ENCODE results near the gene PDSS2.

Gene PDSS2

DNA sequence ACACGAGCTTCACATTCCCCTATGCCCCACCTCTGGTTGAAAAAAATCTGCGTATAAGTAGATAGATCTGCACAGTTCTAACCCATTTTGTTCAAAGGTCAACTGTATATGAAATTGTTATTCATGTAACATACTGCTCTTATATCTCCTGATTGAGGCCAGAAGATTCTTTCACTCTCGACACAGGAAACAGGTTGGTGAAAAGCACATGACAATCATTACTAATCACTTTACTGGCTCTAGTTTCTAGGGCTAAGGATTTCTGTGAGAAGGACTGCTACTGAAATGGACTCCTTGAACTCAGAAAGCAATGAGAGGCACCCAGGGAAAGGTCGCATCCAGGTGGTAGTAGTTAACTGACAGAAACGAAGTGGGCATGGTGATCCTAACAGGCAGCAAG is 21.7 kb downstream of the PDSS2 start:
- Histone ChIP-seq H3K9me3 (ENCODE audit: low read length) (no peaks in the 10 kb centered on the region), H3K4me1 (ENCODE audit: insufficient read depth, low read length, severe bottlenecking) (no peaks in the 10 kb centered on the region), H3K4me3 (ENCODE audit: low read depth, low read length, poor library complexity, severe bottlenecking) (no peak overlapping the region), H3K9ac (ENCODE audit: low read length) (no peak overlapping the region), H3F3A (ENCODE audit: insufficient read depth, low read length) (no peaks in the 10 kb centered on the region), H3K79me2 (ENCODE audit: insufficient read depth, low read length) (0 out of 2 replicates have a peak, but pooled peaks cover 18% of the 10 kb centered on the region), H3K9me2 (ENCODE audit: low read depth, low read length) (no peaks in the 10 kb centered on the region), H3K36me3 (ENCODE audit: insufficient read depth, low read length) (no peaks in the 10 kb centered on the region), H3K27ac (ENCODE audit: low read depth, low read length, poor library complexity, severe bottlenecking) (no peak overlapping the region), H3K27me3 (ENCODE audit: insufficient read depth, low read length) (no peaks in the 10 kb centered on the region), H2AFZ (ENCODE audit: low read length) (no peak overlapping the region), H3K4me2 (ENCODE audit: low read length) (no peak overlapping the region), H4K20me1 (ENCODE audit: insufficient read depth, low read length) (no peaks in the 10 kb centered on the region)
- TF ChIP-seq, protein P1, sequence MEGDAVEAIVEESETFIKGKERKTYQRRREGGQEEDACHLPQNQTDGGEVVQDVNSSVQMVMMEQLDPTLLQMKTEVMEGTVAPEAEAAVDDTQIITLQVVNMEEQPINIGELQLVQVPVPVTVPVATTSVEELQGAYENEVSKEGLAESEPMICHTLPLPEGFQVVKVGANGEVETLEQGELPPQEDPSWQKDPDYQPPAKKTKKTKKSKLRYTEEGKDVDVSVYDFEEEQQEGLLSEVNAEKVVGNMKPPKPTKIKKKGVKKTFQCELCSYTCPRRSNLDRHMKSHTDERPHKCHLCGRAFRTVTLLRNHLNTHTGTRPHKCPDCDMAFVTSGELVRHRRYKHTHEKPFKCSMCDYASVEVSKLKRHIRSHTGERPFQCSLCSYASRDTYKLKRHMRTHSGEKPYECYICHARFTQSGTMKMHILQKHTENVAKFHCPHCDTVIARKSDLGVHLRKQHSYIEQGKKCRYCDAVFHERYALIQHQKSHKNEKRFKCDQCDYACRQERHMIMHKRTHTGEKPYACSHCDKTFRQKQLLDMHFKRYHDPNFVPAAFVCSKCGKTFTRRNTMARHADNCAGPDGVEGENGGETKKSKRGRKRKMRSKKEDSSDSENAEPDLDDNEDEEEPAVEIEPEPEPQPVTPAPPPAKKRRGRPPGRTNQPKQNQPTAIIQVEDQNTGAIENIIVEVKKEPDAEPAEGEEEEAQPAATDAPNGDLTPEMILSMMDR (IDR thresholded peaks at IDR 0.05; ENCODE audit: low read length), result no peak
- TF ChIP-seq EZH2 (IDR thresholded peaks at IDR 0.05; ENCODE audit: borderline replicate concordance, low read length), result no peak

GRCh38 chr6:107436881-107437280 is 22.5 kb downstream of the PDSS2 start:
- Histone ChIP-seq H2AFZ (ENCODE audit: low read length) (no peak overlapping the region), H4K20me1 (ENCODE audit: insufficient read depth, low read length) (no peaks in the 10 kb centered on the region), H3K79me2 (ENCODE audit: insufficient read depth, low read length) (peaks cover 22% of the 10 kb centered on the region), H3K27me3 (ENCODE audit: insufficient read depth, low read length) (no peaks in the 10 kb centered on the region), H3K9me3 (ENCODE audit: low read length) (no peaks in the 10 kb centered on the region), H3K9me2 (ENCODE audit: low read depth, low read length) (no peaks in the 10 kb centered on the region), H3K4me2 (ENCODE audit: low read length) (no peak overlapping the region), H3F3A (ENCODE audit: insufficient read depth, low read length) (no peaks in the 10 kb centered on the region), H3K27ac (ENCODE audit: low read depth, low read length, poor library complexity, severe bottlenecking) (no peak overlapping the region), H3K4me1 (ENCODE audit: insufficient read depth, low read length, severe bottlenecking) (no peaks in the 10 kb centered on the region), H3K36me3 (ENCODE audit: insufficient read depth, low read length) (no peaks in the 10 kb centered on the region), H3K9ac (ENCODE audit: low read length) (no peak overlapping the region), H3K4me3 (ENCODE audit: low read depth, low read length, poor library complexity, severe bottlenecking) (no peak overlapping the region)
- TF ChIP-seq EZH2 (IDR thresholded peaks at IDR 0.05; ENCODE audit: borderline replicate concordance, low read length), result no peak
- TF ChIP-seq, protein P1 (IDR thresholded peaks at IDR 0.05; ENCODE audit: low read length), result no peak

GRCh38 chr6:107435798-107436197 is 23.6 kb downstream of the PDSS2 start:
- Histone ChIP-seq H3K4me2 (ENCODE audit: low read length) (no peak overlapping the region), H3K27ac (ENCODE audit: low read depth, low read length, poor library complexity, severe bottlenecking) (no peak overlapping the region), H3F3A (ENCODE audit: insufficient read depth, low read length) (no peaks in the 10 kb centered on the region), H3K4me1 (ENCODE audit: insufficient read depth, low read length, severe bottlenecking) (no peaks in the 10 kb centered on the region), H3K27me3 (ENCODE audit: insufficient read depth, low read length) (no peaks in the 10 kb centered on the region), H3K9ac (ENCODE audit: low read length) (no peak overlapping the region), H3K36me3 (ENCODE audit: insufficient read depth, low read length) (no peaks in the 10 kb centered on the region), H3K9me2 (ENCODE audit: low read depth, low read length) (no peaks in the 10 kb centered on the region), H2AFZ (ENCODE audit: low read length) (no peak overlapping the region), H4K20me1 (ENCODE audit: insufficient read depth, low read length) (no peaks in the 10 kb centered on the region), H3K9me3 (ENCODE audit: low read length) (no peaks in the 10 kb centered on the region), H3K79me2 (ENCODE audit: insufficient read depth, low read length) (peaks cover 28% of the 10 kb centered on the region), H3K4me3 (ENCODE audit: low read depth, low read length, poor library complexity, severe bottlenecking) (no peak overlapping the region)
- TF ChIP-seq, protein P1 (IDR thresholded peaks at IDR 0.05; ENCODE audit: low read length), result no peak
- no peak for TF ChIP-seq EZH2 (IDR thresholded peaks at IDR 0.05; ENCODE audit: borderline replicate concordance, low read length)

All from OCI-LY1 (cell line).